Liver (tissue), 9 donors: ENCODE measurements around the gene PRR36. TPM values are rescaled to one million over a fixed set of nuclear protein-coding genes. Genes with fewer than 3 reads are reported as not detected.

Experiments used
- DNase-seq: peaks from one replicate; pipeline ENCODE4 v3.0.0-alpha.2; 2017; ENCODE audit warnings: low spot score
- H3K27ac ChIP-seq, 2 donors: one replicate each; pipeline ENCODE4 v1.7.0; 2013; ENCODE audit warnings: inconsistent platforms in 2 of 2, low read length in 2 of 2, control low read depth in 1 of 2, low read depth in 1 of 2, mild to moderate bottlenecking in 1 of 2
- H3K27me3 ChIP-seq, 4 donors: one replicate each; pipeline versions ENCODE4 v1.6.1 to v1.7.0; 2013; ENCODE audit warnings: low read length in 3 of 4, inconsistent platforms in 1 of 4, mild to moderate bottlenecking in 1 of 4, moderate library complexity in 1 of 4; ENCODE audit not compliant: control insufficient read depth in 4 of 4, insufficient read depth in 4 of 4
- H3K36me3 ChIP-seq, 4 donors: one replicate each; pipeline versions ENCODE4 v1.6.1 to v1.7.0; 2013; ENCODE audit warnings: low read length in 3 of 4, mild to moderate bottlenecking in 3 of 4, low read depth in 1 of 4, moderate library complexity in 1 of 4; ENCODE audit not compliant: control insufficient read depth in 4 of 4, insufficient read depth in 3 of 4
- H3K4me1 ChIP-seq, 4 donors: one replicate each; pipeline versions ENCODE4 v1.6.1 to v1.7.0; 2013; ENCODE audit warnings: low read length in 3 of 4, mild to moderate bottlenecking in 3 of 4, moderate library complexity in 1 of 4; ENCODE audit not compliant: control insufficient read depth in 4 of 4, insufficient read depth in 4 of 4
- H3K4me3 ChIP-seq, 3 donors: one replicate each; pipeline versions ENCODE4 v1.6.1 to v1.7.0; 2013; ENCODE audit warnings: low read length in 3 of 3, control low read depth in 1 of 3, low read depth in 1 of 3, mild to moderate bottlenecking in 1 of 3
- H3K9ac ChIP-seq, 2 donors: one replicate each; pipeline ENCODE4 v1.7.0; 2013; ENCODE audit warnings: low read length in 2 of 2, mild to moderate bottlenecking in 2 of 2, moderate library complexity in 2 of 2, control low read depth in 1 of 2, low read depth in 1 of 2
- H3K9me3 ChIP-seq, 4 donors: one replicate each; pipeline versions ENCODE4 v1.6.1 to v1.7.0; 2013; ENCODE audit warnings: low read length in 3 of 4; ENCODE audit not compliant: control insufficient read depth in 4 of 4
- EGR1 ChIP-seq, 2 donors: IDR thresholded peaks; 2 replicates each; pipeline ENCODE4 v1.6.1; 2016 to 2018; ENCODE audit warnings: antibody characterized with exemption in 2 of 2, low read depth in 2 of 2
- FOXA1 ChIP-seq: IDR thresholded peaks from 2 replicates; pipeline ENCODE4 v1.6.1; 2016; ENCODE audit warnings: antibody characterized with exemption
- FOXA2 ChIP-seq: IDR thresholded peaks from 2 replicates; pipeline ENCODE4 v1.6.1; 2016; ENCODE audit warnings: antibody characterized with exemption
- GABPA ChIP-seq, 2 donors: IDR thresholded peaks in 1 of 2; conservative IDR thresholded peaks in 1 of 2; 2 replicates each; pipeline ENCODE4 v1.6.1; 2016; ENCODE audit warnings: antibody characterized with exemption in 2 of 2, mild to moderate bottlenecking in 1 of 2, moderate library complexity in 1 of 2
- HNF4A ChIP-seq, 2 donors: conservative IDR thresholded peaks; 2 replicates each; pipeline ENCODE4 v1.6.1; 2016; ENCODE audit warnings: antibody characterized with exemption in 2 of 2, mild to moderate bottlenecking in 2 of 2
- HNF4G ChIP-seq: IDR thresholded peaks from 2 replicates; pipeline ENCODE4 v1.6.1; 2016; ENCODE audit warnings: antibody characterized with exemption
- JUND ChIP-seq, 2 donors: IDR thresholded peaks; 2 replicates each; pipeline ENCODE4 v1.6.1; 2016; ENCODE audit warnings: antibody characterized with exemption in 2 of 2
- NR2F2 ChIP-seq: IDR thresholded peaks from 2 replicates; pipeline ENCODE4 v1.6.1; 2016; ENCODE audit warnings: antibody characterized with exemption
- RAD21 ChIP-seq, 2 donors: IDR thresholded peaks; 2 replicates each; pipeline ENCODE4 v1.6.1; 2016; ENCODE audit warnings: antibody characterized with exemption in 2 of 2, mild to moderate bottlenecking in 2 of 2
- RXRA ChIP-seq, 2 donors: IDR thresholded peaks; 2 replicates each; pipeline ENCODE4 v1.6.1; 2017 to 2018; ENCODE audit warnings: antibody characterized with exemption in 2 of 2, mild to moderate bottlenecking in 1 of 2
- SP1 ChIP-seq: IDR thresholded peaks from 2 replicates; pipeline ENCODE4 v1.6.1; 2018; ENCODE audit warnings: antibody characterized with exemption, mild to moderate bottlenecking
- TAF1 ChIP-seq: conservative IDR thresholded peaks from 2 replicates; pipeline ENCODE4 v1.6.1; 2016; ENCODE audit warnings: antibody characterized with exemption, mild to moderate bottlenecking
- YY1 ChIP-seq: IDR thresholded peaks from 2 replicates; pipeline ENCODE4 v1.6.1; 2016; ENCODE audit warnings: antibody characterized with exemption, mild to moderate bottlenecking
- WGBS: extraction: QIAGEN DNeasy Blood & Tissue Kit; methylation state at CpG from one replicate; pipeline ENCODE4 v1.1.7; 2013; 5-methylcytosine and 5-hydroxymethylcytosine counted together
- polyA plus RNA-seq, 2 donors: library from polyadenylated mRNA; stranded (reverse) in 1 of 2; unstranded in 1 of 2; fragments of 200-250 nt in 1 of 2; fragments of >200 nt in 1 of 2; fragmentation: Nextera tagmentation in 1 of 2; extraction: Ambion mirVana in 1 of 2; gene quantifications; one replicate each; pipeline versions ENCODE4 v1.2.1 to v1.2.3, GENCODE V29; 2013 to 2015
- total RNA-seq, 2 donors: library from RNA; depleted of rRNA; stranded (reverse); fragments of >200 nt; gene quantifications; one replicate each; pipeline ENCODE4 v1.2.3, GENCODE V29; 2014
- TF ChIP-seq, protein P1 (sequence below): IDR thresholded peaks from 2 replicates; pipeline ENCODE4 v1.6.1; 2016; ENCODE audit warnings: antibody characterized with exemption
- TF ChIP-seq, protein P2 (sequence below): IDR thresholded peaks from 2 replicates; pipeline ENCODE4 v1.6.1; 2016; ENCODE audit warnings: antibody characterized with exemption
- TF ChIP-seq, protein P3 (sequence below): fragments of 150-350 bp; IDR thresholded peaks from 2 replicates; pipeline ENCODE4 v1.5.1; 2017; ENCODE audit warnings: improper control_type of control experiment, low read depth, low read length; ENCODE audit not compliant: missing input control
- TF ChIP-seq, protein P4 (sequence below): IDR thresholded peaks from 2 replicates; pipeline ENCODE4 v1.6.1; 2016; ENCODE audit warnings: antibody characterized with exemption
- TF ChIP-seq, protein P5 (sequence below): IDR thresholded peaks from 2 replicates; pipeline ENCODE4 v1.6.1; 2016; ENCODE audit warnings: antibody characterized with exemption, mild to moderate bottlenecking
- donor health status: healthy.
- donor health status: healthy.
- donor health status: healthy.
- donor health status: healthy.
- donor health status: healthy.

Gene PRR36
- total and polyA plus RNA-seq, 4 donors = 0.02 to 0.03 TPM; not detected in 2

DNA sequence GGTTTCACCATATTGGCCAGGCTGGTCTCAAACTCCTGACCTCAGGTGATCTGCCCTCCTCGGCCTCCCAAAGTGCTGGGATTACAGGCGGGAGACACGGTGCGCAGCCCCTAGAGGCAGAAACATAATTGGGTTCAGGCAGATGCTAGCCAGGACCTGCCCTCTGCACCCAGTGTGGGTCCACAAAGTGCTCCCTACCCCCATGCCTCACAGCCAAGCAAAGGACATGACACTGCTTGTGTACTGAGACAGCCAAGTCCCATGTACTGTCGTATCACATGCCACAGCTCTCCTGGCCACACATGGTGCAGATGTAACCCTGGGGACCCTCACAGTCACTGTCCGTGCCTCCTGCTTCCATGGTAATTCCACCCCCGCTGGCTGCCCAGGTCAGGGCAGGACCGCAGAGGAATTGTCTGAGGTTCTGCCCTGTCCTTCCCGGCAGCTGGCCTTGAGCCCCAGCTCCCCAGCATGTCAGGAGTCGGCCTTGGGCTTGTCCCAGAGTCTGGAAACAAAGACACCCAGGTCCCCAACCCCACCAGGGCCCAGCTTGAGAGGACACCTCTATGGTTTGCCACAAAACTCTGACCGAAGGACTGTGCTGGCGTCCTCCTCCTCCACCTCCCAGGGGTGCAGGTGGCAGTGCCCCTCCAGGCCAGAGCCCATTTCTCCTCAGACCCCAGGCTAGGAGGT, 7.6 kb downstream of the PRR36 start (continued):
- TF ChIP-seq, protein P1, sequence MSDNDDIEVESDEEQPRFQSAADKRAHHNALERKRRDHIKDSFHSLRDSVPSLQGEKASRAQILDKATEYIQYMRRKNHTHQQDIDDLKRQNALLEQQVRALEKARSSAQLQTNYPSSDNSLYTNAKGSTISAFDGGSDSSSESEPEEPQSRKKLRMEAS = no peak

DNA sequence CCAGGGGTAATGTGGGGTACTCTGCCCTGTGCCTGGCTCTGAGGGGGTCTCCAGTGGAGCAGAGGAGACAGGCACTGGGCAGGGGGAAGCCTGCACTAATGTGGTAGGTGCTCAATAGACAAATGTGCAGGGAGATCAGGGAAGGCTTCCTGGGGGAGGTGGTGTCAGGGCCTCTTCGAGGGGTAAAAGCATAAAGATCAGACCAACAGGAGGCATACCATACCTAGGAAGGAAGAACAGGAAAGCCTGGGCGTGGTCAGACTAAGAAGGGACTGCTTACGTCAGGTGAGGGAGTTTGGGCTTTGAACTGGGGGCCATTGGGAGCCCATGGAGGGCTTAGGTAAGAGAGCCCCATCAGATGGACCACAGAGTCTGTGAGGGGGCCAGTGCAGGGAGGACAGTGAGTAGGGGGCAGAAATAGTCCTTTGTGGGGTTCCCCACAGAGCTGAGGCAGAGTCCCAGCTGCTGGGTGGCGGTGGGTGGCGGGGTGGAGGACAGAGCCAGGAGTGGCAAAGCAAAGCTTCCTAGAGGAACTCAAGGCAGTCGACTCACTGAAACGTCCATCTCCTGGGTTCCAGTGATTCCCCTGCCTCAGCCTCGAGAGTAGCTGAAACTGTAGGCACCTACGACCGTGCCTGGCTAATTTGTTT, 8.8 kb downstream of the PRR36 start:
- Histone ChIP-seq H3K27ac (no peak overlapping the region), H3K4me3 (no peak overlapping the region), H3K4me1 (peaks cover 9 to 23% (median 13%) of the 10 kb centered on the region in 4 donors), H3K9me3 (no peaks in the 10 kb centered on the region), H3K27me3 (no peaks in the 10 kb centered on the region), H3K9ac (no peak overlapping the region), H3K36me3 (peaks cover 0 to 1% (median 0%) of the 10 kb centered on the region in 4 donors)
- TF ChIP-seq GABPA (IDR thresholded peaks at IDR 0.05 in 1 of 2, conservative IDR thresholded peaks at IDR 0.05 in 1 of 2) (no peak), FOXA1 (no peak), EGR1 (IDR thresholded peaks at IDR 0.05; ENCODE audit: low read depth in 2 of 2) (no peak), RXRA (IDR thresholded peaks at IDR 0.05) (no peak), YY1 (no peak), TAF1 (no peak), FOXA2 (no peak), HNF4A (conservative IDR thresholded peaks at IDR 0.05) (no peak), SP1 (no peak), HNF4G (no peak), RAD21 (IDR thresholded peaks at IDR 0.05) (no peak), NR2F2 (no peak), JUND (IDR thresholded peaks at IDR 0.05) (no peak)
- TF ChIP-seq, protein P2, sequence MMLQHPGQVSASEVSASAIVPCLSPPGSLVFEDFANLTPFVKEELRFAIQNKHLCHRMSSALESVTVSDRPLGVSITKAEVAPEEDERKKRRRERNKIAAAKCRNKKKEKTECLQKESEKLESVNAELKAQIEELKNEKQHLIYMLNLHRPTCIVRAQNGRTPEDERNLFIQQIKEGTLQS = no peak
- TF ChIP-seq, protein P1 = no peak
- TF ChIP-seq, protein P3, sequence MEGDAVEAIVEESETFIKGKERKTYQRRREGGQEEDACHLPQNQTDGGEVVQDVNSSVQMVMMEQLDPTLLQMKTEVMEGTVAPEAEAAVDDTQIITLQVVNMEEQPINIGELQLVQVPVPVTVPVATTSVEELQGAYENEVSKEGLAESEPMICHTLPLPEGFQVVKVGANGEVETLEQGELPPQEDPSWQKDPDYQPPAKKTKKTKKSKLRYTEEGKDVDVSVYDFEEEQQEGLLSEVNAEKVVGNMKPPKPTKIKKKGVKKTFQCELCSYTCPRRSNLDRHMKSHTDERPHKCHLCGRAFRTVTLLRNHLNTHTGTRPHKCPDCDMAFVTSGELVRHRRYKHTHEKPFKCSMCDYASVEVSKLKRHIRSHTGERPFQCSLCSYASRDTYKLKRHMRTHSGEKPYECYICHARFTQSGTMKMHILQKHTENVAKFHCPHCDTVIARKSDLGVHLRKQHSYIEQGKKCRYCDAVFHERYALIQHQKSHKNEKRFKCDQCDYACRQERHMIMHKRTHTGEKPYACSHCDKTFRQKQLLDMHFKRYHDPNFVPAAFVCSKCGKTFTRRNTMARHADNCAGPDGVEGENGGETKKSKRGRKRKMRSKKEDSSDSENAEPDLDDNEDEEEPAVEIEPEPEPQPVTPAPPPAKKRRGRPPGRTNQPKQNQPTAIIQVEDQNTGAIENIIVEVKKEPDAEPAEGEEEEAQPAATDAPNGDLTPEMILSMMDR = no peak
- TF ChIP-seq, protein P4, sequence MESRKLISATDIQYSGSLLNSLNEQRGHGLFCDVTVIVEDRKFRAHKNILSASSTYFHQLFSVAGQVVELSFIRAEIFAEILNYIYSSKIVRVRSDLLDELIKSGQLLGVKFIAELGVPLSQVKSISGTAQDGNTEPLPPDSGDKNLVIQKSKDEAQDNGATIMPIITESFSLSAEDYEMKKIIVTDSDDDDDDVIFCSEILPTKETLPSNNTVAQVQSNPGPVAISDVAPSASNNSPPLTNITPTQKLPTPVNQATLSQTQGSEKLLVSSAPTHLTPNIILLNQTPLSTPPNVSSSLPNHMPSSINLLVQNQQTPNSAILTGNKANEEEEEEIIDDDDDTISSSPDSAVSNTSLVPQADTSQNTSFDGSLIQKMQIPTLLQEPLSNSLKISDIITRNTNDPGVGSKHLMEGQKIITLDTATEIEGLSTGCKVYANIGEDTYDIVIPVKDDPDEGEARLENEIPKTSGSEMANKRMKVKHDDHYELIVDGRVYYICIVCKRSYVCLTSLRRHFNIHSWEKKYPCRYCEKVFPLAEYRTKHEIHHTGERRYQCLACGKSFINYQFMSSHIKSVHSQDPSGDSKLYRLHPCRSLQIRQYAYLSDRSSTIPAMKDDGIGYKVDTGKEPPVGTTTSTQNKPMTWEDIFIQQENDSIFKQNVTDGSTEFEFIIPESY = no peak
- TF ChIP-seq, protein P5, sequence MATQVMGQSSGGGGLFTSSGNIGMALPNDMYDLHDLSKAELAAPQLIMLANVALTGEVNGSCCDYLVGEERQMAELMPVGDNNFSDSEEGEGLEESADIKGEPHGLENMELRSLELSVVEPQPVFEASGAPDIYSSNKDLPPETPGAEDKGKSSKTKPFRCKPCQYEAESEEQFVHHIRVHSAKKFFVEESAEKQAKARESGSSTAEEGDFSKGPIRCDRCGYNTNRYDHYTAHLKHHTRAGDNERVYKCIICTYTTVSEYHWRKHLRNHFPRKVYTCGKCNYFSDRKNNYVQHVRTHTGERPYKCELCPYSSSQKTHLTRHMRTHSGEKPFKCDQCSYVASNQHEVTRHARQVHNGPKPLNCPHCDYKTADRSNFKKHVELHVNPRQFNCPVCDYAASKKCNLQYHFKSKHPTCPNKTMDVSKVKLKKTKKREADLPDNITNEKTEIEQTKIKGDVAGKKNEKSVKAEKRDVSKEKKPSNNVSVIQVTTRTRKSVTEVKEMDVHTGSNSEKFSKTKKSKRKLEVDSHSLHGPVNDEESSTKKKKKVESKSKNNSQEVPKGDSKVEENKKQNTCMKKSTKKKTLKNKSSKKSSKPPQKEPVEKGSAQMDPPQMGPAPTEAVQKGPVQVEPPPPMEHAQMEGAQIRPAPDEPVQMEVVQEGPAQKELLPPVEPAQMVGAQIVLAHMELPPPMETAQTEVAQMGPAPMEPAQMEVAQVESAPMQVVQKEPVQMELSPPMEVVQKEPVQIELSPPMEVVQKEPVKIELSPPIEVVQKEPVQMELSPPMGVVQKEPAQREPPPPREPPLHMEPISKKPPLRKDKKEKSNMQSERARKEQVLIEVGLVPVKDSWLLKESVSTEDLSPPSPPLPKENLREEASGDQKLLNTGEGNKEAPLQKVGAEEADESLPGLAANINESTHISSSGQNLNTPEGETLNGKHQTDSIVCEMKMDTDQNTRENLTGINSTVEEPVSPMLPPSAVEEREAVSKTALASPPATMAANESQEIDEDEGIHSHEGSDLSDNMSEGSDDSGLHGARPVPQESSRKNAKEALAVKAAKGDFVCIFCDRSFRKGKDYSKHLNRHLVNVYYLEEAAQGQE = no peak
- DNase-seq = no peak
- 54% methylated on average over 10 of the region's 10 CpGs for WGBS
